MCF 10A (cell line): ENCODE measurements around the gene SLC5A6. TPM values are rescaled to one million over a fixed set of nuclear protein-coding genes. Genes with fewer than 3 reads are reported as not detected.
A peak's percentile ranks its signal among the peaks of the same experiment; 100 is the strongest.

Source experiments
- BruUV-seq: library from RNA; stranded (reverse); fragments of 400-500 nt; replicated peaks from 2 replicates; lab custom pipeline; 2021; lab: Mats Ljungman, UMichigan
- CTCF ChIA-PET: fragments of 300-600 bp; sonication (Branson Sonifier 250); formaldehyde crosslinking; extraction: SDS; loops from one replicate; lab custom pipeline; 2021; ENCODE audit warnings: antibody characterized with exemption, inconsistent platforms; lab: Yijun Ruan, JAX
- POLR2A ChIA-PET: fragments of 300-600, 350-650 bp; sonication (Branson Sonifier 250); formaldehyde crosslinking; extraction: SDS; loops from one replicate; lab custom pipeline; 2020; ENCODE audit warnings: antibody characterized with exemption, inconsistent platforms; lab: Yijun Ruan, JAX
- DNase-seq: peaks from one replicate; pipeline ENCODE4 v3.0.0-alpha.2; 2018; ENCODE audit not compliant: unreplicated experiment
- H3K27ac Mint-ChIP-seq: one replicate; pipeline ENCODE4 v1.8.0; 2022; ENCODE audit warnings: mild to moderate bottlenecking, low read depth, mixed read lengths; ENCODE audit not compliant: unreplicated experiment
- H3K27me3 Mint-ChIP-seq: one replicate; pipeline ENCODE4 v1.8.0; 2022; ENCODE audit warnings: mixed read lengths; ENCODE audit not compliant: insufficient read depth, unreplicated experiment
- H3K36me3 Mint-ChIP-seq: one replicate; pipeline ENCODE4 v1.8.0; 2022; ENCODE audit warnings: mild to moderate bottlenecking, moderate library complexity, mixed read lengths; ENCODE audit not compliant: insufficient read depth, unreplicated experiment
- H3K4me1 Mint-ChIP-seq: one replicate; pipeline ENCODE4 v1.8.0; 2022; ENCODE audit warnings: mixed read lengths; ENCODE audit not compliant: insufficient read depth, unreplicated experiment
- H3K4me3 Mint-ChIP-seq: one replicate; pipeline ENCODE4 v1.8.0; 2022; ENCODE audit warnings: mild to moderate bottlenecking, moderate library complexity, mixed read lengths; ENCODE audit not compliant: unreplicated experiment
- H3K9me3 Mint-ChIP-seq: one replicate; pipeline ENCODE4 v1.8.0; 2022; ENCODE audit warnings: mixed read lengths; ENCODE audit not compliant: unreplicated experiment
- intact Hi-C: fragments of 100-400 bp; cut with micrococcal nuclease; formaldehyde crosslinking; loops from 2 replicates; pipeline ENCODE4 v1.14.1; 2022
- total RNA-seq: library from RNA; stranded (reverse); gene quantifications from 2 replicates; pipeline ENCODE4 v1.2.3, GENCODE V29; 2022
- TF ChIP-seq, protein P1 (sequence below): fragments of 200-600 bp; IDR thresholded peaks from one replicate; pipeline ENCODE4 v1.8.0; 2022; ENCODE audit warnings: antibody characterized with exemption, mild to moderate bottlenecking; ENCODE audit not compliant: unreplicated experiment

The SLC5A6 gene
- total RNA-seq, 1 experiment from 2014 or later = 25.9 TPM

GRCh38 chr2:27152102-27152795, 59.8 kb downstream of the SLC5A6 start:
- Mint-ChIP-seq H3K9me3 (no peaks in the 10 kb centered on the region), H3K27ac (no peak overlapping the region), H3K36me3 (no peaks in the 10 kb centered on the region), H3K27me3 (no peaks in the 10 kb centered on the region), H3K4me3 (no peak overlapping the region), H3K4me1 (no peaks in the 10 kb centered on the region)
- POLR2A ChIA-PET = interaction anchor here (0.6 to 1.1 kb wide), 2 partner anchors 24 to 28 kb away, joined by 3 read pairs; no protein-coding TSS in a partner anchor
- peak; percentile 20 for DNase-seq
- TF ChIP-seq, protein P1, sequence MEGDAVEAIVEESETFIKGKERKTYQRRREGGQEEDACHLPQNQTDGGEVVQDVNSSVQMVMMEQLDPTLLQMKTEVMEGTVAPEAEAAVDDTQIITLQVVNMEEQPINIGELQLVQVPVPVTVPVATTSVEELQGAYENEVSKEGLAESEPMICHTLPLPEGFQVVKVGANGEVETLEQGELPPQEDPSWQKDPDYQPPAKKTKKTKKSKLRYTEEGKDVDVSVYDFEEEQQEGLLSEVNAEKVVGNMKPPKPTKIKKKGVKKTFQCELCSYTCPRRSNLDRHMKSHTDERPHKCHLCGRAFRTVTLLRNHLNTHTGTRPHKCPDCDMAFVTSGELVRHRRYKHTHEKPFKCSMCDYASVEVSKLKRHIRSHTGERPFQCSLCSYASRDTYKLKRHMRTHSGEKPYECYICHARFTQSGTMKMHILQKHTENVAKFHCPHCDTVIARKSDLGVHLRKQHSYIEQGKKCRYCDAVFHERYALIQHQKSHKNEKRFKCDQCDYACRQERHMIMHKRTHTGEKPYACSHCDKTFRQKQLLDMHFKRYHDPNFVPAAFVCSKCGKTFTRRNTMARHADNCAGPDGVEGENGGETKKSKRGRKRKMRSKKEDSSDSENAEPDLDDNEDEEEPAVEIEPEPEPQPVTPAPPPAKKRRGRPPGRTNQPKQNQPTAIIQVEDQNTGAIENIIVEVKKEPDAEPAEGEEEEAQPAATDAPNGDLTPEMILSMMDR = no peak
- CTCF ChIA-PET = interaction anchor here (0.6 to 1.9 kb wide), 6 partner anchors 15 to 200 kb away, joined by 3 to 7 read pairs (median 3); no protein-coding TSS in a partner anchor
- intact Hi-C loops = no loop called here
- no TSS peak for BruUV-seq

GRCh38 chr2:27150639-27151230, 61.3 kb downstream of the SLC5A6 start:
- Mint-ChIP-seq H3K27ac (no peak overlapping the region), H3K9me3 (no peaks in the 10 kb centered on the region), H3K4me1 (no peaks in the 10 kb centered on the region), H3K36me3 (no peaks in the 10 kb centered on the region), H3K4me3 (no peak overlapping the region), H3K27me3 (no peaks in the 10 kb centered on the region)
- no peak for DNase-seq
- intact Hi-C loops = no loop called here
- TF ChIP-seq, protein P1 = no peak
- ChIA-PET CTCF (interaction anchor here (0.6 to 1.1 kb wide), 2 partner anchors 152 to 215 kb away, joined by 3 to 7 read pairs; no protein-coding TSS in a partner anchor), POLR2A (no interaction called here)
- no TSS peak for BruUV-seq

Other genes with a start within 250 kb of the SLC5A6 start
- gene MAPRE3, start 241.6 kb downstream of the SLC5A6 start, total RNA-seq = 18.0 and 26.0 TPM in 2 replicates
- 118 and 138 TPM in 2 replicates for gene TMEM214, start 179.3 kb downstream of the SLC5A6 start, total RNA-seq
- gene AGBL5, start 160.6 kb downstream of the SLC5A6 start, total RNA-seq = 18.9 and 22.7 TPM in 2 replicates
- gene OST4, start 140.6 kb downstream of the SLC5A6 start, total RNA-seq = 257 and 340 TPM in 2 replicates
- 0.20 and 0.21 TPM in 2 replicates for gene EMILIN1, start 133.7 kb downstream of the SLC5A6 start, total RNA-seq
- gene KHK, start 125.5 kb downstream of the SLC5A6 start, total RNA-seq = 1.7 and 2.6 TPM in 2 replicates
- gene CGREF1, start 93.1 kb downstream of the SLC5A6 start, total RNA-seq = 10.9 and 12.9 TPM in 2 replicates
- not detected in 2 replicates for gene ABHD1, start 88.5 kb downstream of the SLC5A6 start, total RNA-seq
- 55.1 and 68.5 TPM in 2 replicates for gene PREB, start 77.6 kb downstream of the SLC5A6 start, total RNA-seq
- gene PRR30, start 72.9 kb downstream of the SLC5A6 start, total RNA-seq = not detected in 2 replicates
- not detected in 2 replicates for gene TCF23, start 63.3 kb downstream of the SLC5A6 start, total RNA-seq
- gene ATRAID, start 227 bp downstream of the SLC5A6 start, total RNA-seq = 115 and 122 TPM in 2 replicates
- gene CAD, start 5.1 kb upstream of the SLC5A6 start, total RNA-seq = 59.5 and 66.5 TPM in 2 replicates
- not detected in 2 replicates for gene SLC30A3, start 50.8 kb upstream of the SLC5A6 start, total RNA-seq
- not detected in 2 replicates for gene DNAJC5G, start 63.2 kb upstream of the SLC5A6 start, total RNA-seq
- gene TRIM54, start 70.2 kb upstream of the SLC5A6 start, total RNA-seq = not detected in 2 replicates
- 7.9 and 9.5 TPM in 2 replicates for gene UCN, start 96.2 kb upstream of the SLC5A6 start, total RNA-seq
- gene MPV17, start 110.8 kb upstream of the SLC5A6 start, total RNA-seq = 104 and 114 TPM in 2 replicates
- gene GTF3C2, start 144.5 kb upstream of the SLC5A6 start, total RNA-seq = 47.5 and 47.8 TPM in 2 replicates
- gene EIF2B4, start 158.1 kb upstream of the SLC5A6 start, total RNA-seq = 42.7 and 50.1 TPM in 2 replicates
- gene SNX17, start 158.3 kb upstream of the SLC5A6 start, total RNA-seq = 101 and 125 TPM in 2 replicates
- gene ZNF513, start 168.5 kb upstream of the SLC5A6 start, total RNA-seq = 14.8 and 16.2 TPM in 2 replicates
- 85.7 and 123 TPM in 2 replicates for gene PPM1G, start 197.3 kb upstream of the SLC5A6 start, total RNA-seq
- 79.5 and 97.3 TPM in 2 replicates for gene NRBP1, start 216.4 kb upstream of the SLC5A6 start, total RNA-seq
- 4.1 and 6.9 TPM in 2 replicates for gene KRTCAP3, start 230.1 kb upstream of the SLC5A6 start, total RNA-seq